ENCODE results near the gene COG7.

DNA sequence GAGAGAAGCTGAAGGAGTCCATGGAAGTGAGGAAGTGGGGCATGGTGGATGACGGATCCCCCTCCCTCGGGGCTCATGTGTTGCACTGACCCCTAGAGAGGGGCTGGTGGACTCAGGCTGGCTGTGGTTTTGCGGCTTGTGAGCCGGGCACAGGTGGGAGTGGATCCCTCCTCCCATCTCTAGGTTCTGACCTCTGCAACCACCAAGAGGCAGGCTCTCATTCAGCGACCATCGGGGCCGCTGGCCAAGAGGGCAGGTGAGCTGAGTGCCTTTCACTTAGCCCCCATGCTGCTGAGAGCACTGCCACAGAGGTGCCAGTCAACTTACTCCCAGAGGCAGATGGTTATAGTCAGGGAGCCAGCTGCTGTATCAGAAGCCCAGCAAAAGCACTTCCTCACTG, 83.6 kb downstream of the COG7 start:
- TF ChIP-seq, protein P1, sequence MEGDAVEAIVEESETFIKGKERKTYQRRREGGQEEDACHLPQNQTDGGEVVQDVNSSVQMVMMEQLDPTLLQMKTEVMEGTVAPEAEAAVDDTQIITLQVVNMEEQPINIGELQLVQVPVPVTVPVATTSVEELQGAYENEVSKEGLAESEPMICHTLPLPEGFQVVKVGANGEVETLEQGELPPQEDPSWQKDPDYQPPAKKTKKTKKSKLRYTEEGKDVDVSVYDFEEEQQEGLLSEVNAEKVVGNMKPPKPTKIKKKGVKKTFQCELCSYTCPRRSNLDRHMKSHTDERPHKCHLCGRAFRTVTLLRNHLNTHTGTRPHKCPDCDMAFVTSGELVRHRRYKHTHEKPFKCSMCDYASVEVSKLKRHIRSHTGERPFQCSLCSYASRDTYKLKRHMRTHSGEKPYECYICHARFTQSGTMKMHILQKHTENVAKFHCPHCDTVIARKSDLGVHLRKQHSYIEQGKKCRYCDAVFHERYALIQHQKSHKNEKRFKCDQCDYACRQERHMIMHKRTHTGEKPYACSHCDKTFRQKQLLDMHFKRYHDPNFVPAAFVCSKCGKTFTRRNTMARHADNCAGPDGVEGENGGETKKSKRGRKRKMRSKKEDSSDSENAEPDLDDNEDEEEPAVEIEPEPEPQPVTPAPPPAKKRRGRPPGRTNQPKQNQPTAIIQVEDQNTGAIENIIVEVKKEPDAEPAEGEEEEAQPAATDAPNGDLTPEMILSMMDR (IDR thresholded peaks at IDR 0.05; ENCODE audit: low read depth, low read length), result no peak
- no peak for TF ChIP-seq EZH2phosphoT487 (IDR thresholded peaks at IDR 0.05; ENCODE audit: low read depth)
